A549 (cell line): Measurements from ENCODE around the gene ADD2. TPM values are rescaled to one million over a fixed set of nuclear protein-coding genes. Genes with fewer than 3 reads are reported as not detected.

Source experiments
- ATAC-seq, 2 experiments: fragments of 200-7000 bp in 1 of 2; fragments of >200 bp in 1 of 2; cut with Nextera tagmentation in 1 of 2; cut with Tn5 transposase in 1 of 2; 3 replicates each; pipeline versions ENCODE4 v1.8.0 to v1.9.1; 2018 to 2020; ENCODE audit warnings: mild to moderate bottlenecking in 1 of 2, moderate library complexity in 1 of 2
- CTCF ChIA-PET: fragments of 300-600 bp; sonication (Branson Sonifier 250); formaldehyde crosslinking; extraction: SDS; loops from one replicate; lab custom pipeline; 2021; ENCODE audit warnings: antibody characterized with exemption, inconsistent platforms; lab: Yijun Ruan, JAX
- POLR2A ChIA-PET: fragments of 350-600 bp; formaldehyde crosslinking; extraction: SDS; loops from one replicate; lab custom pipeline; 2021; ENCODE audit warnings: antibody characterized with exemption, inconsistent platforms; lab: Yijun Ruan, JAX
- DNase-seq, 2 experiments: peaks; one replicate each; pipeline versions ENCODE4 v3.0.0 to v3.0.0-alpha.2; 2011 to 2016; ENCODE audit warnings: low read depth in 1 of 2, low spot score in 1 of 2
- FAIRE-seq: peaks from 2 replicates; lab custom pipeline; 2011; peaks lifted over from hg19 to GRCh38; lab: Jason Lieb, UNC
- H3K27ac ChIP-seq, 2 experiments: fragments of >200 bp; sonication (Bioruptor Twin); formaldehyde crosslinking; 3 replicates each; pipeline ENCODE4 v1.5.1; 2016 to 2017
- H3K4me1 ChIP-seq: fragments of >200 bp; sonication (Bioruptor Twin); formaldehyde crosslinking; 3 replicates; pipeline ENCODE4 v1.6.1; 2016
- H3K4me2 ChIP-seq: fragments of >200 bp; sonication (Bioruptor Twin); formaldehyde crosslinking; 3 replicates; pipeline ENCODE4 v1.6.1; 2016
- H3K4me3 ChIP-seq: fragments of >200 bp; sonication (Bioruptor Twin); formaldehyde crosslinking; 3 replicates; pipeline ENCODE4 v1.5.1; 2016
- H3K9me3 ChIP-seq: fragments of >200 bp; sonication (Bioruptor Twin); formaldehyde crosslinking; 3 replicates; pipeline ENCODE4 v1.6.1; 2016
- BHLHE40 ChIP-seq: IDR thresholded peaks from 2 replicates; pipeline ENCODE4 v1.6.1; 2012; ENCODE audit warnings: low read depth, low read length, inconsistent platforms
- CEBPB ChIP-seq, 2 experiments: fragments of >200 bp in 1 of 2; sonication (Bioruptor Twin) in 1 of 2; formaldehyde crosslinking in 1 of 2; IDR thresholded peaks; 2 replicates each; pipeline ENCODE4 v1.6.1; 2012 to 2016
- E2F6 ChIP-seq: IDR thresholded peaks from 2 replicates; pipeline ENCODE4 v1.6.1; 2012; ENCODE audit warnings: low read depth, borderline replicate concordance
- EHF ChIP-seq: fragments of 250-450 bp; sonication (Bioruptor Pico); IDR thresholded peaks from 2 replicates; pipeline ENCODE4 v1.5.0; 2020; ENCODE audit warnings: mild to moderate bottlenecking
- ELK1 ChIP-seq: fragments of 150-350 bp; IDR thresholded peaks from 2 replicates; pipeline ENCODE4 v1.6.1; 2014; ENCODE audit warnings: low read depth, mild to moderate bottlenecking, low read length
- ESRRA ChIP-seq: fragments of 150-350 bp; IDR thresholded peaks from 2 replicates; pipeline ENCODE4 v1.6.1; 2014; ENCODE audit warnings: mild to moderate bottlenecking, low read length, borderline replicate concordance
- FOXS1 ChIP-seq: fragments of 250-450 bp; sonication (Bioruptor Pico); IDR thresholded peaks from 2 replicates; pipeline ENCODE4 v1.5.0; 2020; ENCODE audit warnings: mild to moderate bottlenecking, moderate library complexity
- GATA3 ChIP-seq: IDR thresholded peaks from 2 replicates; pipeline ENCODE4 v1.6.1; 2012; ENCODE audit warnings: borderline replicate concordance
- HES2 ChIP-seq: fragments of >200 bp; sonication (Bioruptor Twin); formaldehyde crosslinking; IDR thresholded peaks from 2 replicates; pipeline ENCODE4 v1.6.1; 2016
- HEYL ChIP-seq: fragments of 250-450 bp; sonication (Bioruptor Pico); IDR thresholded peaks from 2 replicates; pipeline ENCODE4 v1.8.0; 2021; ENCODE audit warnings: mild to moderate bottlenecking, moderate library complexity
- KDM5A ChIP-seq: fragments of 200-600 bp; sonication (generic); IDR thresholded peaks from 2 replicates; pipeline ENCODE4 v1.6.1; 2016; ENCODE audit warnings: antibody characterized with exemption, mild to moderate bottlenecking
- MAX ChIP-seq: IDR thresholded peaks from 2 replicates; pipeline ENCODE4 v1.6.1; 2012
- NFE2L2 ChIP-seq: fragments of 150-350 bp; conservative IDR thresholded peaks from 2 replicates; pipeline ENCODE4 v1.6.1; 2014; ENCODE audit warnings: low read length
- NPAS2 ChIP-seq: fragments of 250-450 bp; sonication (Bioruptor Pico); IDR thresholded peaks from 2 replicates; pipeline ENCODE4 v1.8.0; 2022; ENCODE audit warnings: mild to moderate bottlenecking, moderate library complexity, borderline replicate concordance
- PBX3 ChIP-seq: IDR thresholded peaks from 2 replicates; pipeline ENCODE4 v1.6.1; 2012
- POLR2A ChIP-seq: IDR thresholded peaks from 2 replicates; pipeline ENCODE4 v1.6.1; 2012; ENCODE audit warnings: mild to moderate bottlenecking, low read length
- POLR2AphosphoS2 ChIP-seq: conservative IDR thresholded peaks from 2 replicates; pipeline ENCODE4 v1.6.1; 2012; ENCODE audit warnings: low read length, improper control_type of control experiment, inconsistent platforms
- RAD21 ChIP-seq, 2 experiments: fragments of >200 bp in 1 of 2; sonication (Bioruptor Twin) in 1 of 2; formaldehyde crosslinking in 1 of 2; IDR thresholded peaks in 1 of 2; conservative IDR thresholded peaks in 1 of 2; 2 replicates in 1 of 2; 3 replicates in 1 of 2; pipeline ENCODE4 v1.6.1; 2012 to 2018; ENCODE audit warnings: inconsistent platforms in 1 of 2
- RNF2 ChIP-seq: fragments of 200-600 bp; sonication (generic); IDR thresholded peaks from 2 replicates; pipeline ENCODE4 v1.6.1; 2016; ENCODE audit warnings: low read depth, mild to moderate bottlenecking, antibody characterized with exemption, moderate library complexity, borderline replicate concordance
- TFCP2L1 ChIP-seq: fragments of 250-450 bp; sonication (Bioruptor Pico); IDR thresholded peaks from 2 replicates; pipeline ENCODE4 v1.5.0; 2021; ENCODE audit warnings: mild to moderate bottlenecking
- ZNF302 ChIP-seq: fragments of 250-450 bp; sonication (Bioruptor Pico); IDR thresholded peaks from 2 replicates; pipeline ENCODE4 v1.9.0; 2021; ENCODE audit warnings: inconsistent platforms, mild to moderate bottlenecking, moderate library complexity
- WGBS: methylation state at CpG from one replicate; pipeline ENCODE4 v1.1.6; 2017; ENCODE audit errors: missing lambda C conversion rate; 5-methylcytosine and 5-hydroxymethylcytosine counted together
- polyA plus RNA-seq, 4 experiments: library from polyadenylated mRNA; depleted of rRNA in 3 of 4; stranded (reverse); fragments of >200 nt; fragmentation: RNase III in 1 of 4; extraction: RNeasy Plus Mini Kit Qiagen cat#74134 plus additional on column Dnase treatment in 1 of 4; gene quantifications; 2 replicates in 3 of 4; 3 replicates in 1 of 4; pipeline ENCODE4 v1.2.3, GENCODE V29; 2011 to 2017

Gene ADD2
- polyA plus RNA-seq, 2 of the 4 experiments (the other 2 are of a cell fraction): 18.0 to 25.5 TPM

GRCh38 chr2:70726947-70727725 is 40.9 kb downstream of the ADD2 start:
- no peaks in the 10 kb centered on the region for H3K4me1 ChIP-seq
- ATAC-seq: peak; percentile 36 to 45; a peak in 2 of 6 replicates
- ChIA-PET POLR2A (no interaction called here), CTCF (interaction anchor here (0.7 to 1.6 kb wide), 4 partner anchors 10 to 72 kb away, joined by 3 to 5 read pairs (median 4); partner anchors contain the start of gene ADD2)
- H3K9me3 ChIP-seq: no peaks in the 10 kb centered on the region
- no peak for FAIRE-seq
- no peak for DNase-seq
- TF ChIP-seq HES2 (no peak), RAD21 (conservative IDR thresholded peaks at IDR 0.05 in 1 of 2, IDR thresholded peaks at IDR 0.05 in 1 of 2) (no peak), NFE2L2 (no peak), E2F6 (no peak), NPAS2 (CRISPR knock-in tag) (no peak), POLR2A (no peak), GATA3 (no peak), BHLHE40 (no peak), MAX (no peak)
- no peak overlapping the region for H3K4me2 ChIP-seq
- no peak overlapping the region for H3K27ac ChIP-seq
- no peak overlapping the region for H3K4me3 ChIP-seq
- WGBS: 84% methylated on average over 11 of the region's 11 CpGs

GRCh38 chr2:70725505-70725904 is 42.5 kb downstream of the ADD2 start:
- CTCF ChIA-PET: interaction anchor here (1.6 to 4.2 kb wide), 2 partner anchors 8 to 12 kb away, joined by 4 to 15 read pairs; no protein-coding TSS in a partner anchor
- WGBS: 93% methylated on average over 3 of the region's 3 CpGs
- POLR2A ChIA-PET: no interaction called here
- TF ChIP-seq RAD21 (conservative IDR thresholded peaks at IDR 0.05 in 1 of 2, IDR thresholded peaks at IDR 0.05 in 1 of 2): no peak
- TF ChIP-seq NFE2L2: no peak
- no peak for TF ChIP-seq POLR2A
- no peak for TF ChIP-seq HEYL (CRISPR knock-in tag)
- no peak for TF ChIP-seq CEBPB (IDR thresholded peaks at IDR 0.05)
- no peak for TF ChIP-seq RNF2
- no peak for TF ChIP-seq EHF (CRISPR knock-in tag)
- no peak for TF ChIP-seq FOXS1 (CRISPR knock-in tag)
- TF ChIP-seq GATA3: no peak
- no peak for TF ChIP-seq TFCP2L1 (CRISPR knock-in tag)
- TF ChIP-seq ESRRA: no peak
- no peak for TF ChIP-seq ZNF302 (CRISPR knock-in tag)
- TF ChIP-seq MAX: no peak
- no peak for ATAC-seq
- FAIRE-seq: no peak
- no peak overlapping the region for H3K27ac ChIP-seq
- no peak for DNase-seq
- no peak overlapping the region for H3K4me2 ChIP-seq
- H3K4me3 ChIP-seq: no peak overlapping the region
- no peaks in the 10 kb centered on the region for H3K4me1 ChIP-seq
- H3K9me3 ChIP-seq: no peaks in the 10 kb centered on the region

GRCh38 chr2:70724366-70724765 is 43.6 kb downstream of the ADD2 start:
- POLR2A ChIA-PET: no interaction called here
- FAIRE-seq: no peak
- H3K4me1 ChIP-seq: no peaks in the 10 kb centered on the region
- TF ChIP-seq POLR2AphosphoS2 (no peak), ESRRA (no peak), NPAS2 (CRISPR knock-in tag) (no peak), ELK1 (no peak), PBX3 (no peak), POLR2A (no peak), KDM5A (no peak), HES2 (no peak), ZNF302 (CRISPR knock-in tag) (no peak)
- TF ChIP-seq, all 56 proteins: peak for 0
- DNase-seq: no peak
- Histone ChIP-seq H3K4me2 (no peak overlapping the region), H3K27ac (no peak overlapping the region), H3K4me3 (no peak overlapping the region), H3K9me3 (no peaks in the 10 kb centered on the region)
- CTCF ChIA-PET: interaction anchor here (1.1 to 4.2 kb wide), 2 partner anchors 10 to 16 kb away, joined by 3 to 15 read pairs; no protein-coding TSS in a partner anchor
- no peak for ATAC-seq
- WGBS: 93% methylated on average over 7 of the region's 7 CpGs
